GM12878 (cell line): ENCODE data around the gene PCED1A. TPM values are rescaled to one million over a fixed set of nuclear protein-coding genes. Genes with fewer than 3 reads are reported as not detected.

Experiments
- ATAC-seq: fragments of 200-7000 bp; cut with Tn5 transposase; 3 replicates; pipeline ENCODE4 v1.9.1; 2020; ENCODE audit warnings: mild to moderate bottlenecking, moderate library complexity
- BruUV-seq: library from RNA; stranded (reverse); fragments of 400-500 nt; replicated peaks from 2 replicates; lab custom pipeline; 2021; lab: Mats Ljungman, UMichigan
- CTCF ChIA-PET: fragments of 300-600 bp; sonication (Branson Sonifier 250); formaldehyde crosslinking; extraction: SDS; loops from one replicate; lab custom pipeline; 2021; ENCODE audit warnings: inconsistent platforms; lab: Yijun Ruan, JAX
- POLR2A ChIA-PET: fragments of 350-600 bp; formaldehyde crosslinking; extraction: SDS; loops from one replicate; lab custom pipeline; 2021; ENCODE audit warnings: inconsistent platforms; lab: Charles Lee
- RAD21 ChIA-PET: fragments of 300-600 bp; sonication (Branson Sonifier 250); formaldehyde crosslinking; loops from one replicate; lab custom pipeline; 2023; ENCODE audit warnings: antibody characterized with exemption; ENCODE audit not compliant: unreplicated experiment; lab: Charles Lee
- SMC1A ChIA-PET: fragments of 300-600 bp; sonication (Branson Sonifier 250); formaldehyde crosslinking; loops from one replicate; lab custom pipeline; 2023; ENCODE audit not compliant: unreplicated experiment, uncharacterized antibody; lab: Charles Lee
- DNase-seq: peaks from one replicate; pipeline ENCODE4 v3.0.0-alpha.2; 2011; ENCODE audit warnings: low read depth, low spot score
- FAIRE-seq: peaks from 3 replicates; lab custom pipeline; 2011; peaks lifted over from hg19 to GRCh38; lab: Jason Lieb, UNC
- H2AFZ ChIP-seq: 2 replicates; pipeline ENCODE4 v1.6.0; 2011; ENCODE audit warnings: low read depth, low read length, control low read depth; ENCODE audit not compliant: control insufficient read depth
- H3K27ac ChIP-seq: 2 replicates; pipeline ENCODE4 v1.5.1; 2011; ENCODE audit warnings: control low read depth; ENCODE audit not compliant: control insufficient read depth, insufficient read depth
- H3K27me3 ChIP-seq, 2 experiments: replicated peaks in 1 of 2; 2 replicates each; pipeline versions ENCODE4 v1.6.0 to v1.6.1; 2011; ENCODE audit warnings: low read length in 1 of 2; ENCODE audit not compliant: control insufficient read depth in 2 of 2, insufficient read depth in 2 of 2
- H3K36me3 ChIP-seq, 2 experiments: 2 replicates each; pipeline ENCODE4 v1.5.1; 2011; ENCODE audit warnings: low read length in 1 of 2; ENCODE audit not compliant: control insufficient read depth in 2 of 2, insufficient read depth in 2 of 2
- H3K4me1 ChIP-seq: 2 replicates; pipeline ENCODE4 v1.6.1; 2011; ENCODE audit warnings: mild to moderate bottlenecking, low read length, moderate library complexity, mixed read lengths; ENCODE audit not compliant: control insufficient read depth, insufficient read depth
- H3K4me2 ChIP-seq: 2 replicates; pipeline ENCODE4 v1.6.0; 2011; ENCODE audit warnings: control low read depth; ENCODE audit not compliant: control insufficient read depth, insufficient read depth
- H3K4me3 ChIP-seq: fragments of 200-600 bp; sonication (generic); 2 replicates; pipeline ENCODE4 v1.5.1; 2016
- H3K79me2 ChIP-seq: 2 replicates; pipeline ENCODE4 v1.6.0; 2011; ENCODE audit warnings: low read length; ENCODE audit not compliant: control insufficient read depth, insufficient read depth
- H3K9ac ChIP-seq: 2 replicates; pipeline ENCODE4 v1.8.0; 2011; ENCODE audit warnings: low read length, control low read depth, mixed read lengths; ENCODE audit not compliant: control insufficient read depth, insufficient read depth
- H3K9me3 ChIP-seq: replicated peaks from 3 replicates; pipeline ENCODE4 v1.5.1; 2011; ENCODE audit warnings: mild to moderate bottlenecking, low read length; ENCODE audit not compliant: control insufficient read depth, insufficient read depth
- H4K20me1 ChIP-seq: 2 replicates; pipeline ENCODE4 v1.6.0; 2011; ENCODE audit not compliant: control insufficient read depth, insufficient read depth
- CHD2 ChIP-seq: IDR thresholded peaks from 2 replicates; pipeline ENCODE4 v1.6.1; 2011; ENCODE audit warnings: low read depth, low read length, improper control_type of control experiment, borderline replicate concordance
- EED ChIP-seq: sonication (generic); IDR thresholded peaks from 2 replicates; pipeline ENCODE4 v1.6.1; 2016; ENCODE audit warnings: antibody characterized with exemption, low read depth
- HCFC1 ChIP-seq: fragments of 150-350 bp; IDR thresholded peaks from 2 replicates; pipeline ENCODE4 v1.6.1; 2014; ENCODE audit warnings: low read length
- IRF4 ChIP-seq: IDR thresholded peaks from 2 replicates; pipeline ENCODE4 v1.6.1; 2011; ENCODE audit warnings: low read depth, low read length
- NR2C1 ChIP-seq: fragments of 450-650 bp; IDR thresholded peaks from 2 replicates; pipeline ENCODE4 v1.6.1; 2017; ENCODE audit warnings: antibody characterized with exemption, mild to moderate bottlenecking, moderate library complexity
- PML ChIP-seq: IDR thresholded peaks from 2 replicates; pipeline ENCODE4 v1.6.1; 2012; ENCODE audit warnings: low read length, inconsistent platforms
- RUNX3 ChIP-seq: IDR thresholded peaks from 2 replicates; pipeline ENCODE4 v1.6.1; 2012; ENCODE audit warnings: low read length, inconsistent platforms
- SMAD5 ChIP-seq: IDR thresholded peaks from 2 replicates; pipeline ENCODE4 v1.6.1; 2016; ENCODE audit warnings: antibody characterized with exemption, low read depth
- WGBS: methylation state at CpG from one replicate; pipeline ENCODE4 v1.1.6; 2016; ENCODE audit warnings: low lambda C conversion rate; ENCODE audit not compliant: insufficient replicate concordance, insufficient coverage; ENCODE audit errors: missing lambda C conversion rate; 5-methylcytosine and 5-hydroxymethylcytosine counted together
- in situ Hi-C: fragments of 300-500 bp; cut with MboI; formaldehyde crosslinking; loops from 9 replicates; pipeline ENCODE4 v1.14.3; 2018; ENCODE audit warnings: mixed read lengths
- intact Hi-C: fragments of 100-400 bp; cut with micrococcal nuclease; formaldehyde crosslinking; loops from one replicate; pipeline ENCODE4 v1.14.2; 2022; ENCODE audit not compliant: unreplicated experiment
- polyA plus RNA-seq, 11 experiments: library from polyadenylated mRNA; depleted of rRNA in 4 of 11; unstranded in 6 of 11; stranded (reverse) in 5 of 11; fragments of >200 nt; fragmentation: Nextera tagmentation in 4 of 11; fragmentation: Illumina TruSeq in 1 of 11; extraction: Ambion mirVana in 4 of 11; extraction: Trizol in 1 of 11; gene quantifications; 1 replicate in 1 of 11; 2 replicates in 10 of 11; pipeline versions ENCODE4 v1.2.1 to v1.2.3, GENCODE V29; 2011 to 2016; ENCODE audit warnings: inconsistent platforms in 2 of 11, missing spikeins in 2 of 11, low read depth in 1 of 11
- total RNA-seq, 4 experiments: library from RNA; depleted of rRNA in 3 of 4; stranded (reverse); fragments of >200 nt in 3 of 4; fragmentation: Illumina TruSeq in 1 of 4; extraction: Trizol in 1 of 4; gene quantifications; 2 replicates each; pipeline versions ENCODE4 v1.2.1 to v1.2.3, GENCODE V29; 2013 to 2021

The PCED1A gene
- total and polyA plus RNA-seq, 10 of the 15 experiments (the other 5 are each of a cell fraction or from before 2014, with no cell fraction given) = 4.5 to 30.9 (median 12.0) TPM

DNA sequence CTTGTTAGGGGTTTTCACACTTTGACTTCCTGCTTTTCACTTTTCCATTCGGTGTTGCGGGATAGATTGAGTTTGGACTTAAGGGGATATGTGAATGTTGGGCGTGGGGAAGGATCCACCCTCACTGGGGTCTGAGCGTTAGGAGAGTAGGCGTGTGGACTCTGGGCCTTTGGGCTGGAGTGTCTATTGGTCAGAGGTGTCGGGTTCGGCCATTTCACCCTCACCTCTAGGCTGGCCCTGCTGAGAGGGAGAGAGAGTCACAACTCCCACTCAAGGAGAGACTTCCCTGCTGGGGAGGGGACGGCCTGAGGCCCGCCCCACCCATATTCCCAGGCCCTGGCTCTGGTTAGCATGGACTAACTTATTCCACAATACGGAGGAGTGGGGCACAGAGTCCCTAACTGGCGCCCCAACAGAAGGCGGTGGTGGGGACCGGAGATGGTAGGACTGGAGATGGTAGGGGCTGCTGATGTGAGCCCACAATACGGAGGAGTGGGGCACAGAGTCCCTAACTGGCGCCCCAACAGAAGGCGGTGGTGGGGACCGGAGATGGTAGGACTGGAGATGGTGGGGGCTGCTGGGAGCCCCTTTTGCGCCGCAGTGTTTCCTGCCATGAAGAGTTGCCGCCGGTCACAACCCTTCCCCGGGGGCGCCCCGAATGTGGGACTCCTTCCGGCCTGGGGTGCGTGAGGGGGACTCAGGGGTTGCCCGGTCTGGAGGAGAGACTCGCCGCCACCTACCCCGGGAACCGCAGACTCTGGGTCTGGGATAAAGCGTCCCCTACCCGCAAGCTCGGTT is 31.4 kb upstream of the PCED1A start:
- intact Hi-C loops (loop anchor here (5.0 kb wide), 2 partner anchors 110 to 130 kb away; no protein-coding TSS in a partner anchor), in situ Hi-C loops (no loop called here)
- Histone ChIP-seq H3K79me2 (peaks cover 34% of the 10 kb centered on the region), H3K27me3 (no peaks in the 10 kb centered on the region), H3K9ac (peak overlapping the region; percentile 85), H3K4me2 (peak overlapping the region; percentile 100), H3K27ac (peak overlapping the region; percentile 76; the same call in 1 of the 2 replicates), H3K9me3 (no peaks in the 10 kb centered on the region), H4K20me1 (no peaks in the 10 kb centered on the region), H3K4me3 (peak overlapping the region; percentile 68), H2AFZ (peak overlapping the region; percentile 52), H3K36me3 (no peaks in the 10 kb centered on the region; a peak in 2 of 4 replicates), H3K4me1 (peaks cover 10% of the 10 kb centered on the region)
- ATAC-seq (no peak; the same call in 2 of the 3 replicates), FAIRE-seq (no peak), DNase-seq (no peak)
- RAD21 ChIA-PET = interaction anchor here (1.0 to 1.4 kb wide), 4 partner anchors 129 to 140 kb away, joined by 3 to 8 read pairs (median 3); no protein-coding TSS in a partner anchor
- WGBS = 37% methylated on average over 34 of the region's 34 CpGs
- SMC1A ChIA-PET = interaction anchor here (1.4 kb wide), 1 partner anchor 52 kb away, joined by 3 read pairs; no protein-coding TSS in a partner anchor
- CTCF ChIA-PET = interaction anchor here (1.1 to 2.1 kb wide), 2 partner anchors 16 to 129 kb away, joined by 3 to 6 read pairs; no protein-coding TSS in a partner anchor
- no TSS peak for BruUV-seq
- POLR2A ChIA-PET = interaction anchor here (0.6 to 1.4 kb wide), 2 partner anchors 12 to 89 kb away, joined by 6 to 7 read pairs; no protein-coding TSS in a partner anchor
- TF ChIP-seq RUNX3 (peak; percentile 40), CHD2 (no peak), PML (no peak), NR2C1 (no peak), EED (0 out of 2 replicates have a peak, but pooled peaks have one; percentile 9), SMAD5 (no peak), HCFC1 (no peak), IRF4 (no peak)
